Mesenteric fat pad (tissue), 1 donor: Measurements from ENCODE around the gene EXOC4. TPM values are rescaled to one million over a fixed set of nuclear protein-coding genes. Genes with fewer than 3 reads are reported as not detected.
"Not testable (repeated sequence)": the region's sequence is repeated elsewhere in the genome, so short reads cannot be mapped to it uniquely, and the experiment has no call there.

Experiments
- DNase-seq: peaks from one replicate; pipeline ENCODE4 v3.0.0-alpha.2; 2020; ENCODE audit warnings: low spot score
- total RNA-seq: library from RNA; stranded (reverse); fragmentation: NEBNext Ultra II Directional; extraction: Animal tissue kit (Norgen Biotek cat#: 25700); gene quantifications from one replicate; pipeline ENCODE4 v1.2.1, GENCODE V29; 2021
- donor health status: DM: yes; HTN: yes; CAD: no.

EXOC4 gene
- total RNA-seq, 1 donor from 2014 or later: 79.3 TPM

GRCh38 chr7:133857376-133858119 lies 604.7 kb downstream of the EXOC4 start:
- DNase-seq: no peak

- no peak for DNase-seq
Measured at GRCh38 chr7:133858311-133858710, 605.4 kb downstream of the EXOC4 start.

DNA sequence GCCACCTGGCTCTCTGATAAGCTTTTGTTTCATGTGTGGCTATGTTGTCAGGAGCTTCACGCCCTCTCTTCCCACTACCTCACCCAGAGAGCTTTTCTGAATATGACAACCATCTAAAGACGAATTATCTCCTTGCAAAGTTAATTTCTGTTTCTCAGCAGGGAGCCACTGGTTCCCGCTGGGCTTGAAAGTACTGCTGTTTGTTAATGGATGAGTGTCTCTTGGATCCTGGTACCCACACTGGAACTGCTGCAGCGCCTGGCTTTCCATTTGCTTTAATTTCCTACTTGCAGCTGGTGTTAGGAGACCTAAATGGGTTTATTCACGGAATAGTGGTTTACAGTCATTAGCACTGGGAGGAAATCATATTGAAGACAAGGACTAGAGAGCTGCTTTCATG lies 606.4 kb downstream of the EXOC4 start:
- no peak for DNase-seq

DNA sequence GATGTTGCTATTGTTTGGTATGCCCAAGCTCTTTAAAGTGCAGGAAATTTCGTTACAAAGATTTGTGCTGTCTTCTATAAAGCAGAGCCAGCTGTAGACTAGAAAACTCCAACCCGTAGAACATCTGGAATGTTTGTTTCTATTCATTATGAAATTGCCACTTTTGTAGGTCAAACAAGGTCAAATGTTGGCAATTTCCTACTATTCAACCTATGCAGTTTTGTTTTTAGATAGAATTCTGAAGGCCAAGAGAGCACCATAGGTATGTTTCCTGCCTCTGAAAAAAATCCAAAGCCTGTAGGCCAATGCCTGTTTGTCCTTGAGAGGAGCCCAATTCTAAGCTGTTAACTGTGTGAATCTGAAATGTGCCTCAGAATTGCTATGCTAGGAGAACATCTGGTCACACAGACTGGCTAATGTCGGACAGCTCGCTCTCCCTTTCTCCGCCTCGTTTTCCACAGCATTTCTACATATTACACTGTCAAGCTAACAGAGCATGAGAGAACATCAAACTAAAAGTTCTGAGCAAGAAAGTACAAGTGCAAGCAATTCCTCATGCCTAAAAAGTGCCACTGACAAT lies 607.1 kb downstream of the EXOC4 start:
- no peak for DNase-seq

DNA sequence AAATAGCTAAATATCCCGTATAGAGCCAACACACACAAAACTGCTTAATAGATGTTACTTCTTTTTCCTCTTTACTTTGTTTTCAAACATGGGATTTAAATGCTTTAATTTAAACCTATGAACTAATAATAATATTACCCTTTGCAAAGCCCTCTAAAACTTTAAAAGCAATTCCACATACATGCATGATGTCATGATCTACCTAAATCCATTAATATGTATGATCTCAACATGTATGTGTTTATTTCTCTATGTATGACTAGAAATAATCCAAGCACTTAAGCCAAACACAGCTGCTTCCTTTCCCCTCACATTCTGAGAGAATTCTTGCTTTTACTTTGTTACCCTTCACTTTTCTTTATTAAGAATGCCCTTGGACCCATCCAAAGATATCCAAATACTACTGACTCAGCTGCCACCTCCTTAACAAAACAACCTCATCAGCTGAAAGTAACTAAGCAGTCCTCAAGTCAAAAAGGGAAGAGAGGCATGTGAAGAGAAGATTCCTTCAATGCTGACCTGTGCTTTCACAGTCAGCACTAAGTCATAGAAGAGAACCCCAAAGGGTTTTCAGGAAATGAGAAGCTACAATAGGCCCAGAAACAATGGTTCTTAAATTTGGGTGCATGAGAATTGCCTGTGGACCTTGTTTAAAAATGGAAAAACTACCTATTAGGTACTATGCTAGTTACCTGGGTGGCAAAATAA lies 607.9 kb downstream of the EXOC4 start:
- DNase-seq: no peak

- no peak for DNase-seq
Measured at GRCh38 chr7:133861876-133862275, 609.0 kb downstream of the EXOC4 start.

DNA sequence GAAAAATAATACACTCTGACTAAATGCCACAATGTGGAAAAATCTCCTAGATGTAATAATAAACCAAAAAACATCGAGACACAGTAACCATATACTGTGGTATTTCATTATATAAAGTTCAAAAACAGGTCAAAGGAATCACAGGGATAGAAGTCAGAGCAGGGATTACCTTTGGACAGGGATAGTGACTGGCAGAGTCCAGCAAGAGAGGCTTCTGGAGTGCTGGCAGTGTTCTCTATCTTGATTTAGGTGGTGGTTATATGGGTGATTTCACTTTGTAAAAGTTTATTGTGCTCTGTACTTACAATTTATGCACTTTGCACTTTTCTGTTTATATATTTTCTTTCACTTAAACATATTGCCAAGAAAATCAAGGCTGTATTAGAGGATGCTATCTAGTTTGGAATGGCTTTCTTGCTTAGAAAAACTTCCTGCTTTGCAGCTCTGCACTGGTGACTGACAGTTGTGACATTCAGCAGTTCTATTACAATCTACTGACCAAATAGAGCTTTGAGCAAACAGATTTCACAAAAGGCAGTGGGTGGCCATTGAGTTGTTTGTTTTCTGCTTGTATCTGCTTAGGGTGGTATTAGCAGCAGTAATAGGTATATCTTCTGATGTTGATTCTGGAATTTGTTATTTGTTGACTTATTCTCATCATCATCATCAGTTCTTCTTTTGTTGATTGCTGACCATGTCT lies 610.6 kb downstream of the EXOC4 start:
- no peak for DNase-seq

- DNase-seq: no peak
Measured at GRCh38 chr7:133869556-133869955, 616.7 kb downstream of the EXOC4 start.

DNA sequence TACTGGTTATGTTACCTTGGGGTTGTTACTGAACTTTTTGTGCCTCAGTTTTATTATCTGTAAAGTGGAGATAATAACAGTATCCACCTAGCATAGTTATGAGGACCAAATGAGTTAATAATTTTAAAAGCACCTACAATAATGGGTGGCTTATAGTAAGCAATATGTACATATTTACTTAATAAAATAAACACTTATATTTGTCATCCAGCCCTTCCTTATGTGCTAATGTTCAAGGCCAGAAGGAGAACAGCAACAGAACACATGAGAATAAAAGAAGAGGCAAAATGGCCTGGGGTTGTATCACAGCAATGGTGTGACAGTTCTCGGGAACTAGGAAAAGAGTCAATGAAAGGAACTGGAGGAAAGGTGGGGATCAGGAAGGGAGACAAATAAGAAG lies 618.9 kb downstream of the EXOC4 start:
- DNase-seq: no peak

DNA sequence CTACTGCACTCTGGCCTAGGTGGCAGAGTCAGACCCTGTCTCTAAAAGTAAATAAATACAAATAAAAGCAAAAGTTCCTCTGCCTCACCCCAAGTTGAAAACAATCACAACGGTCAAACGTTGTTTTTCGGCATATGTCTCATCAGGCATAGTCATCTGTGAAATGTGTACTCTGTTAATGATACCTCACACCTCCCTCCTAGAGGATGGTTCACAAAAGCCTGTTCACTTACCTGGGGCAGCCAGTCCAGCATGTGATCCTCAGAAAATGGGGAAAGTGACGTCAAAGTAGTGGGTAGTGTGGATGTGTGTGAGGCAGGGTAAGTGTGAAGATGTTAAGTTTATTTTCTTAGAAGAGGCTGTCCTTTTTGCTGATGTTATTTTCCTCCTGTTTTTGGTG lies 620.3 kb downstream of the EXOC4 start:
- DNase-seq: no peak

- no peak for DNase-seq
Measured at GRCh38 chr7:133873631-133874030, 620.8 kb downstream of the EXOC4 start.

DNA sequence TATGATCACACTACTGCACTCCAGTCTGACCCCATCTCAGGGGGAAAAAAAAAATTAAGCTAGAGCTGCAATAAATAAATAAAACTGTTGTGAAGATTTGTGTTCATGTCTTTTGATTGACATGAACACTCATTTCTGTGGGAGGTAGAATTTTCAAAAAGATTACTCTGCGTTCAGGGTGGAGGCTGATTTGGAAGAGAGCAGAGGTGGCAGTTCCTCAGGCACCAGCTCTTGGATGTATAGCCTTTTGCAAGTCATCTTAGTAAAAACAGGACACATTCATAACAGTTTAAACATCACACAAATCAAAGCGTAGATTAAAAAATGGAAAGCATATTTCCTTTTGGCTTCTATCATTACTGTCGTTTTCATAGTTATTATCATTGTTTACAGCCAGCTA lies 630.7 kb downstream of the EXOC4 start:
- no peak for DNase-seq

- DNase-seq: no peak
Measured at GRCh38 chr7:133885213-133885612, 632.3 kb downstream of the EXOC4 start.

DNA sequence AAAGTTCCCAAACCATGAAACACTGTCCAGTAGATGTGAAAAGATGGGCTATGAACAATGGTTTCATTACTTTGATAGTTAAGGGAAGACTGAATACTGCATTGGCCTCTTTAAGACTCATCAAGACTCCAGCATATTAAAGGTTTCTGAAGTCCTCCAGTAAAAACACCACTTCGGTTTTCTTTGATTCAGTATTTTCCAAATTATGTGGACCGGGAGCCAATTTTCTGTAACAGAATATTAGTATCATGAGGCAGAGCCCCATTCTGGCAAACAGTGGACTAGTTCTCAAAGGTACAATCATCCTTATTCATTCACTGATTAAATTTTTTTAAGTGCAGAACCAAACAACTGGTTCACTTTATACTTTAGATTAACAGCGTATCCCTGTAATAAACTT lies 633.2 kb downstream of the EXOC4 start:
- DNase-seq: no peak

GRCh38 chr7:133886797-133887196 lies 633.9 kb downstream of the EXOC4 start:
- DNase-seq: no peak

GRCh38 chr7:133887459-133887858 lies 634.6 kb downstream of the EXOC4 start:
- no peak for DNase-seq

DNA sequence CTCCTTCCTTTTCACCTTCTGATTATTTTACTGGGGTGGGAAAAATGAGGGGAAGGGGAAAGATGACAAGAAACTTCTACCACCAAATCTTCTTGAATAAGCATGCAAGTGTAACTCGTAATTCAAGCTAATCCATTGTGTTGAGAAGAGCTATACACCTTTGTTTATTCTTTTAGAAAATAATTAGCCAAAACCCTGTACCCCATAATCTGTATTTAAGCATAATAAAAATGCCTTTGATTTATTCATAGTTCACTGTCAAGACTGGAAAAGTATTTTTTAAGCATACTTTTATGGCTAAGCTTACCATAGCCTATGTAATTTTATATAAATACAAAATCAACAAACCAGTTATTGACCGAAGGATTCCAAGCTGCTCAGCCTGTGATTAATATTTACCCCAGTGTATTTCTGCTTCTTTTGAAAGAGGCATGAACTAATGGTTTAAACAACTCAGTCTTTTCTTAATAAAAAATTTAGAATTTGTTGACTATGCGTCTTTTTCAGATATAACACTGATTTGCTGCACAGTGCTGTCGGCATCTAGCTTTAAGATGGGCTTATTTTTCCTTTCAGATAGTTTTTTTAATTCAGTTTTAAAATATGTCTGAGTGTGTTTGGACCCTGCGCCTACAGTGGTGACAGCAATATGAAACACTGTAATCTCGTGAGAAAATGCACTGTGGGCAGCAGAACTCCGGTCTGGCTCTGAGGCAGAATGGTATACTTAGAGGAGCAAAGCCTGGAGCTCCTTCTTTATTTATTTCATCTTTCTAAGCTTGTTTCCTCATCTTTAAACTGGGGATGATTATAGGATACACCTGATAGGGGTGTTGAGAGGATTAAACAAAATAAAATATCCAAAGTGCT lies 635.4 kb downstream of the EXOC4 start:
- DNase-seq: no peak

GRCh38 chr7:133904776-133905175 lies 651.9 kb downstream of the EXOC4 start:
- no peak for DNase-seq

GRCh38 chr7:133906553-133906952 lies 653.7 kb downstream of the EXOC4 start:
- not testable (repeated sequence) for DNase-seq

DNA sequence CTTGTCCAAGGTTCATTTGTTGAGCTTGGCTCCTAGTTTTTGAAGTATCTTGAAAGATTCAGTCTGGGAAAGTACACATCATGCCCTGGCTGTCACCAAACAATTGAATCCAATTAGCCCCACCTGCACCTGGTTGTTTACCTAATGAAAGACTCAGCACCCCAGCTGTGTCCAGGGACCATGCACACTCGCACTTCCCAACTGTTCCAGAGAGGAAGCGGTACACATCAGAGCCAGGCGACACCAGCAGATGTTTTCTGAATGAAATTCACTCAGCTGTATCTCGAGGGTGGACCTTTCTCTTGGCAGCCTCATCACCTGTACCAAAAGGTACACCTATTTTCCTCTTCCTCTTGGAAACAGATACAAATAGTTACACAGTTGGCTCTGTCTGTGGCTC lies 657.9 kb downstream of the EXOC4 start:
- DNase-seq: no peak

DNA sequence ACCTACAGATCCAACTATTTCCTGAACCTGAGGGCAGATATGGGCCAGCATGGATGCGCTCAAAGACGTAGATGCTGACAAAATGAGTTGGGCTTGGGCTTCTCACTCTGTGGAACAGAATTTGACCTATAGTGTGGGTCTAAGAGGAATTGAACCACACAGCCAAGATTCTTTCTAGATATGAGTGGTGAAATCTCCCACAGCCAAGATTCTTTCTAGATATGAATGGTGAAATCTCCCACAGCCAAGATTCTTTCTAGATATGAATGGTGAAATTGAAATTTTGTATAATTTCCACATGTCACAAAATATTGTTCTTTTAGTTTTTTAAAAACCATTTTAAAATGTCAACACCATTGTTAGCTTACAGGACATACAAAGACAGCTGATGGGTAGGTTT lies 658.8 kb downstream of the EXOC4 start:
- DNase-seq: no peak
